Activated CD8-positive, alpha-beta memory T cell treated with anti-CD3 and anti-CD28 coated beads for 36 hours (primary cell): ENCODE measurements around the gene TMEM269. TPM values are rescaled to one million over a fixed set of nuclear protein-coding genes. Genes with fewer than 3 reads are reported as not detected.
"Not testable (repeated sequence)": the region's sequence is repeated elsewhere in the genome, so short reads cannot be mapped to it uniquely, and the experiment has no call there.

ENCODE experiments used
- CTCF ChIA-PET: fragments of 350-600 bp; sonication (Branson Sonifier 250); formaldehyde crosslinking; loops from one replicate; lab custom pipeline; 2021; ENCODE audit warnings: antibody characterized with exemption; lab: Charles Lee
- POLR2A ChIA-PET: fragments of 350-600 bp; sonication (Branson Sonifier 250); formaldehyde crosslinking; loops from one replicate; lab custom pipeline; 2021; ENCODE audit warnings: antibody characterized with exemption; lab: Charles Lee
- total RNA-seq, 2 experiments: library from RNA; stranded (reverse); gene quantifications; one replicate each; pipeline ENCODE4 v1.2.3, GENCODE V29; 2021

The TMEM269 gene
- total RNA-seq, 2 experiments from 2014 or later: 0.13 TPM; not detected in 1

DNA sequence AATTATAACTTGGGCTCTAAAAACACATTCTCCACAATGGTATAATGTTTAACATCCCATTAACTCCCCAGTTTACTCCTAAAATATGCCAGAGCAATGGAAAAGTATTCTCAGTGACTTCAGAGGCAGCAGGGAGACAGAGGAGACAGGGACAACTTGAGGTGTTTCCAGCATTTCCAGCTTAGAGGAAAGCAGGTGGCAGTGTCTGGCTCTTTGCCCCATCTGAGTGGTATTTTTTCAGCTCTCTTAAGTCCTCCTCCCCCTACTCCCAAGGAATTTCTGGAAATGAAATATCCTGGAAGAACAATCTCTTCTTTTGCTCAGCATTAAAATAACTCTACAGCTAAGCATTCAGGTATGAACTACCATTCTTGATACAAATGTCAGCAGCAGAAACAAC is 21.4 kb downstream of the TMEM269 start:
- CTCF ChIA-PET: interaction anchor here (0.6 to 1.5 kb wide), 2 partner anchors 267 to 1931 kb away, joined by 3 read pairs; no protein-coding TSS in a partner anchor
- POLR2A ChIA-PET: no interaction called here

DNA sequence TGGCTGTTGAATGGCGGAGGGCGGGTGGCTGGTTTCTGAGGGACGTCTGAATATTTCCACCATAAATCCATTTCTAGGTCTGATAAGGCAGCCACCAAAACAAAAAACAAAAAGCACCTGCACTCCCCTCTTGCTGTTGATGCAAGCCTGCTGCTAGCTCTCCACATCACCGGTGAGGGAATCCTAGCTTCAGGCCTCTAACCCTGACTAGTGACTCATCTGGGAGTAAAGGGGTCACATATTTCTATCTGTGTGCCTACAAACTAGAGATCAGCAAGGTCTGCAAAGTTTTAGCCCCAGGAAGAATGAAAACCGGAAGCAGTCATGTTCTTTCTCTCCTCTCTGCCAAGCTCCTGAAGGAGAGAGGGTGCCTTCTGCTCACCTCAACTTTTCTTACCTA is 21.8 kb downstream of the TMEM269 start:
- POLR2A ChIA-PET: no interaction called here
- CTCF ChIA-PET: interaction anchor here (0.6 to 1.5 kb wide), 2 partner anchors 267 to 1932 kb away, joined by 3 read pairs; no protein-coding TSS in a partner anchor

DNA sequence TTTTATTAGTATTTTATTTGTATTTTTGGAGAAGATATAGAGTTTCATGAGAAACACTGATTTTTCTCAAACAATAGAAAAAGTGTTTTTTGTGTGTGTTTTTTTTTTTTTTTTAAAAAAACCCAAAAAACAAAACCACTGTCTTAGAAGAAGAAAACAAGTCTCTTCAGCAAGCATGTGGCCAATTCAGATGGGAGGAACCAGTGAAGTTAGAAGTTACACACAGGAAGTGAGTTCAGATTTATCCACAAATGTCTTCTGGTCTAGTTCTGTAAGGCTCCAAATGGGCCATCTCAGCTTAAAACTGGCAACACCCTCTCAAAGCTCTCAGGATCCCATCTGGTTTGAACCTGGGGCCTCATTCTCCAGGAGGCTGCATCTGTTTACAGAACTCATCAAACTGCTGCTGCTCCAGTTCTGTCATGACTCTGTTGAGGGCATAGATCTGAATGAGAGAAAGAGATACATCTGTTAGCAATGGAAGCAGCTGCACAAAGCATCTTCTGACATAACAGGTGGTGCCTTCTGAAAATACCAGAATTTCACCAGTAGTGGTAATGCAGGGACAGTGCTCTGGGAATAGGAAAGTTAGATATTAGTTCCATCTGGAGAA is 22.4 kb downstream of the TMEM269 start:
- ChIA-PET CTCF (interaction anchor here (1.5 kb wide), 1 partner anchor 266 kb away, joined by 3 read pairs; no protein-coding TSS in a partner anchor), POLR2A (no interaction called here)

DNA sequence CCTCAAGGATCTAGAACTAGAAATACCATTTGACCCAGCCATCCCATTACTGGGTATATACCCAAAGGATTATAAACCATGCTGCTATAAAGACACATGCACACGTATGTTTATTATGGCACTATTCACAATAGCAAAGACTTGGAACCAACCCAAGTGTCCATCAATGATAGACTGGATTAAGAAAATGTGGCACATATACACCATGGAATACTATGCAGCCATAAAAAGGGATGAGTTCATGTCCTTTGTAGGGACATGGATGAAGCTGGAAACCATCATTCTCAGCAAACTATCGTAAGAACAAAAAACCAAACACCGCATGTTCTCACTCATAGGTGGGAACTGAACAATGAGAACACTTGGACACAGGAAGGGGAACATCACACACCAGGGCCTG is 30.0 kb downstream of the TMEM269 start:
- POLR2A ChIA-PET, CTCF ChIA-PET: not testable (repeated sequence)

DNA sequence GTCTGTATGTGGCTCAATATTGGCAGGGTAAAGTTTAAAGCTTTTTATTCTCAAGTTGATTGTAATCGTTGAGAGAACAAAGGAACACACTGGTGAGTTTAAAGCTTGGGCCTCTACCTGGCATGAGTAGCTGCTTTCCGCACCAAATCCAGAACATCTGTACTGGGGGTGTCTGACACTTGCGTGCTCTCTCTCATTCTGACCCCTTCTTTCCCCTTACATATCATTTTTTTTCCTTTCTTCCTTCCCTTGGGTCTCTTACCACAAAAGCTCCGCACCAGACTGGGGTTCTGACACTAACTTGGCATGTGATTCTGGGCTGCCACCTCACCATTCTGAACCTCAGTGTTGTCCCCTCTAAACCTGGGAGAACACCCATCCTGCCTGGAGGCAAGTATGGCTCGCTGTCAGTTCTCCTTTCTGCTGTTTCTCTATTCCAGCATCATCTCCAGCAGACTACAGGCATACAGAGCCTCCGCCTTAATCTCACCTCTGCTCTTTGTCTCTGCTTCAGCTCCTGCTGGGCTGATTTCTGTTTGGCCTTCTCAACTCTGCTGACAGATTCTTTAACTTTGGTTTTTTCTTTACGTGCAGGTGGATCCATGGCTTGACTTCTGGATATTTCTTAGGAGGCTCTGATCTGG is 31.3 kb downstream of the TMEM269 start:
- ChIA-PET CTCF (interaction anchor here (0.6 to 1.2 kb wide), 5 partner anchors 22 to 257 kb away, joined by 3 read pairs; partner anchors contain the start of genes C1orf50 and P3H1), POLR2A (no interaction called here)

DNA sequence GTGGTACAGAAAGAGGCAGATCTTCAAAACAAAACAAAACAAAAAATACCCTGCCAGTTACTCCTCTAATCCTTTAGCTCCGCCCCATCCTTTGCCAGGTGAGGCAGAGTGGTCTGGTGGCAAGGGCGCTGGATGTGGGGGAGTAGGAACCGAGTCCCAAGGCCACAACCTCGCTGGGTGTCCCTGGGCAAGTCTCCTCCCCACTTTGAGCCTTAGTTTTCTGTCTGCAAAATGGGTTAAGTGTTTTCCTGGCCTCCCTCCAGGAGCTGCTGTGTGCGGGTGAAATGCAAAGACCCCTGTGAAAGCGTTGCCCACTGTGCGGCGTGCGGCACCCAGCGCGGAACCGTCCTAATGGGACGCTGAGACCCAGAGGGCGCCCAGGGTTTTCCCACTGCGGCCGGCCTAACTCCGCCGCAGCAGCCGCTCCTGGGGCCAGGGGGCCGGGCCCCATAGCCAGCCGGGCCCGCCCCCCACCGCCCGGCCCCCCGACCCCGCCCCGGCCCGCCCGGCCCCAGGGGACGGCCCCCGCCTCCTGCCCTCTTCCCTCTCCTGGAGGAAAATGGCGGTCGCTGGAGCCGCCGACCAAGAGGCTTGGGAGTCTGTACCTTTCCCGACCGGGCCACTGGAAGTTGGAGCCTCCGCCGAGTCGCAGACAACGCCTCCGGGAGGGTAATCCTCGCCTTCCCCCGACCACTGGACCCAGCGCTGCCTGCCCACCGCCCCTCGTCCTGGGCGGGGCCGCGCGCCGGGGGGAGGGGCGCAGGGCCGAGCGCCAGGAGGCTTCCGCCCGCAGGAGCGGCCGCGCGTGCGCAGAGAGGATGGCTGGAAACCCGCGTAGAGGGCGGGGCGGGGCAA is 32.0 kb downstream of the TMEM269 start, which contains the start of the genes ERMAP and SVBP:
TSS of gene ERMAP (plus strand) at position 538 of the 855 bp plus-strand sequence. CDS start 13,327 bp downstream, outside the sequence.
TSS of gene SVBP (minus strand) at position 813 of the 855 bp plus-strand sequence. CDS start 853 bp downstream, outside the sequence.
- POLR2A ChIA-PET: no interaction called here
- CTCF ChIA-PET: interaction anchor here (0.7 to 1.2 kb wide), 4 partner anchors 22 to 256 kb away, joined by 3 read pairs; partner anchors contain the start of genes C1orf50 and P3H1

DNA sequence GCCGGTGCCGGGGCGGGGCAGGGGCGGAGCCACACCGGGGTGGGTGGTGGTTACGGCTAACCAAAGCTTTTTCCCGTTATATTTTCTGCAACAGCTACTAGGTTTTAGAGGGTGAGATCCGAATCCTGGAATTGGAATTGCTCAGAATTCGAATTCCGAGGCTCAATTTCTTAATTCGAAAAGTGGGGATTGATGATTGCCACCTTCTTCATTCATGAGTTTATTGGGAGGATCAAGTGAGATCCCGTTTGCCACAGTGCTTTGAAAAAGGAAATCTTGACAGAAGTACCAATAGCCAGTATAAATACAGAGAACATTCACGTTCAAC is 32.6 kb downstream of the TMEM269 start:
- POLR2A ChIA-PET: interaction anchor here (0.5 to 0.6 kb wide), 2 partner anchors 51 to 146 kb away, joined by 3 to 5 read pairs; no protein-coding TSS in a partner anchor
- CTCF ChIA-PET: interaction anchor here (1.4 kb wide), 1 partner anchor 50 kb away, joined by 4 read pairs; the partner anchor contains the start of genes C1orf50 and P3H1

DNA sequence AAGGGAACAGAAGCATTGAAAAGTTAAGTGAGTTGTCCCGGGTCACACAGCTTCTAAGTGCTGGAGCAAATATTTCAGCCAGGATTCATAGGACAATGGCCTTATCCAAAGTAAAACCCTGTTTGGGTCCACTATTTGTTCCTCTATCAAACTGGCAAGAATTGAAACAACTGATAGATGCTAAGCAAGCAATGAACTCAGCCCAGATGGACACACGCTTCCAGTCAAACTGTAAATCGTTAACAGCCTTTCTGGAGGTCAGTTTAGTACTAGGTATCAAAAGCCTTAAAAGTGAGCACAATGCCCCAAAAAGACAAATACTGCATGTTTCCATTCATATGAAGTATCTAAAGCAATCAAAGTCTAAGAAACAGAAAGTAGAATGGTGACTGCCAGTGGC is 33.2 kb downstream of the TMEM269 start:
- CTCF ChIA-PET: interaction anchor here (1.4 kb wide), 1 partner anchor 51 kb away, joined by 4 read pairs; the partner anchor contains the start of genes C1orf50 and P3H1
- POLR2A ChIA-PET: interaction anchor here (0.5 to 0.6 kb wide), 2 partner anchors 52 to 146 kb away, joined by 3 to 5 read pairs; no protein-coding TSS in a partner anchor

DNA sequence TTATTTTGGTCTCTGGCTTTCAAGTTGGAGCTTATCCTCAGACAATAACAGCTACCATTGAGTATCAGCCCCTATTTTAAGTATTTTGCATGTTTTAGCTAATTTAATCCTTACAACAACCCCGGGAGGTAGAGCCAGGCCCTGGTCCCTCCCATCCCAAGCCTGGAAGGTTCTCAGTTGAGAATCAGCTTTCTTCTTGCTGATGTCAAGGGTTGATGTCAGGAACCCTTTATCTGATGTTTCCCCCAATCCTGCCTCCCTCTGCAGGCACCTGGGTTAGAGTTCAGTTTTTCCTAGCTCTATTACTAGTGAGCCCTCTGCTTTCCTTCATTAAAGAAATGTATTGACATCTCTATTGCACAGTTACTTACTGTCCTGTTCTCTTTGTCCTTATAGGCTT is 36.0 kb downstream of the TMEM269 start:
- CTCF ChIA-PET: interaction anchor here (0.7 to 1.8 kb wide), 5 partner anchors 26 to 253 kb away, joined by 4 to 5 read pairs (median 4); partner anchors contain the start of genes P3H1 and ZNF691
- POLR2A ChIA-PET: no interaction called here

DNA sequence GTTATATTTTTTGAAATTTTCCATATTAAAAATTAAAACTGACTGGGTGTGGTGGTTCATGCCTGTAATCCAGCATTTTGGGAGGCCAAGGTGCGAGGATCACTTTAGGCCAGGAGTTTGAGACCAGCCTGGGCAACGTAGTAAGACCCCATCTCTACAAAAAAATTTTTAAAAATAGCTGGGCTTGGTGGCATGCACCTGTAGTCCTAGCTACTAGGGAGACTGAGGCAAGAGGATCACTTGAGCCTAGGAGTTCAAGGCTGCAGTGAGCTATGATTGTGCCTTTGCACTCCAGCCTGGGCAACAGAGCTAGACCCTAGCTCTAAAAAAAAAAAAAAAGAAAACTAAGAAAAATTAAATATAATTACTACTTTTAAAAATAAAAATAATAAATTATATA is 36.9 kb downstream of the TMEM269 start:
- POLR2A ChIA-PET: no interaction called here

DNA sequence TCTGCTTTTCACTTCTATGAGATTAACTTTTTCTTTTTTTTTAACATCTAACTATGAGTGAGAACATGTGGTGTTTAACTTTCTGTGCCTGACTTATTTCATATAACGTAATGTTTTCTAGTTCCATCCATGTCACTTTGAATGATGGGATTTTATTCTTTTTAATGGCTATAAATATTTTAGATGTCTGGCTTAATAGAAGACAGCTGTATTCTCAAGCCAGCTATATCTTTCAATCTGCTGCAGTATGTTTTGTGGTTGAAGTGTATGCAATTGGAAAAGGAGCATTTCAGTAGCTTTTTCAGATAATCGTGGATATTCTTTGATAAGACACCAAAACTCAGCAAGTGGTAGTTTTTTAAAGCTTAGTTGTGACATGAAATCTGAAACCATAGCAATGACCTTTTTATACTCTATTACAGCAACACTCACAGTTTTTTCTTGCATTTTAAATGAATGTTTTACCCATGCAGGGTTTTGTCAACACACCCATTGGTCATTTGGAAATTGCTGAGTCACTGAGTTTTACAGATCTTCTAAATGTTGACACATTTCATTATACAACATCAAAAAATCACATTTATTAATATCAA is 38.1 kb downstream of the TMEM269 start:
- ChIA-PET CTCF (interaction anchor here (0.8 kb wide), 1 partner anchor 23 kb away, joined by 3 read pairs; the partner anchor contains the start of gene ZNF691), POLR2A (no interaction called here)

More for the DNA sequence above, 36.9 kb downstream of the TMEM269 start:
- CTCF ChIA-PET: interaction anchor here (0.6 kb wide), 1 partner anchor 37 kb away, joined by 3 read pairs; no protein-coding TSS in a partner anchor

DNA sequence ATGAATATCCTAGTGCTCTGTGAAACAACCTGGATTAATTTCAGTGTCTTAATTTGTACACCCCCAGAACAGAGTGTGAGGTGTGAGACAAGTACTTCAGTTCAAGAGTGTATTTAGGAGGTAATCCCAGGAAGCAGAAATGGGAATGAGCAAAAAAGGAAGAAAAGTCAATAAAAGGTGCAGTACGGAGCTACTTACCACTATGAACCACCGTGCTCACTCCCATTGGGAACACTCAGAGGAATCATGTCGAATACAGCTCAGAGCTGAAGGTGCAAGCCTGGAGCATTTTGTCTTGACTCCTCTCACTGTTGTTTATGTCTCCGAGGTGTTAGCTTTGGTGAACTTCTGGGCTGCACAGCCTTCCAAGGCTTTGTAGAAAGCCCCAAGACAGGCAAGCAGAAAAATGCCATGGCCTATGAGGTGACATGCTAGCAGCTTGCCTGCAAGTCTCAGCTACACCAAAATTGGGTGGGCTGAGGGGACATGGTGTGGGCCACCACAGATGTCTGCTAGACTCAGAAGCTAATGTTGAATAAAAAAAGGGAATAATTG is 39.8 kb downstream of the TMEM269 start:
- ChIA-PET CTCF (interaction anchor here (1.0 kb wide), 1 partner anchor 21 kb away, joined by 5 read pairs; the partner anchor contains the start of gene ZNF691), POLR2A (no interaction called here)

DNA sequence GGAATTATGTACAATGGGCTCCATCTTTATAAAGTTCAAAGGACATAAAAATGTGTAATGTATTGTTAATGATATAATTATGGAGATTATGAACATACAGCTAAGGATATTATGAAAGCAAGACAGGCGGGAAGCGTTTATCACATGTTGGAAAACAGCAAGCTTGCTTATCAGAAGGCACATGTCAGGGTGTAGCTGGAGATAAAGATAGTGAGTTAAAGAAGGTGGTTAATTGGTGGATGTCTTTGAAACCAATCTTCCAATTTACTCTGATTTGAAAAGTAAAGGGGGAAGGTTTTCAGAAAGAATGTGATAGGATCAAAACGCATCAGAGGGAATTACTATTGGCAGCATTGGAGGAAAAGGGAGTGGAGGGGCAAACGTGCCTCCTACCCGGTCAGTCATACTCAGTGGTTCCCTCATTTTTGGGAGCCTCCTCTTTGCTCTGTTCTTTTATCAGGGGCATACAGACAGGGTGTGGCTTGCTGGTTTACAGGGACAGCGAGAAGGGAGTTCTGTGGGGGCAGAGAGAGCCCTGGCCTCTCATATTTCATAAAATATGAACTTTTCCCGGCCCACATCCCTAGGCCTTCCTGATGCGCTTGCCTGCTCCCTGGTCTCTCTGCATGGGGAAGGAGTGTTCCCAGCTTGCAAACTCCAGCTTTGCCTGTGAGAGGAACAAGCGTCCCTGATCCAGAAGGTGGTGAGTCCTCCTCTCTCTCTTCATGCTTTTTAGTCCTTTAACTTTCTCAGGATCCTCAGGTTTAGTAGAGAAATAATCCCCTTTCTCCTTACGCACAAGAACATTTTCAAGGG is 40.5 kb downstream of the TMEM269 start:
- ChIA-PET POLR2A (no interaction called here), CTCF (interaction anchor here (1.0 kb wide), 1 partner anchor 21 kb away, joined by 5 read pairs; the partner anchor contains the start of gene ZNF691)

DNA sequence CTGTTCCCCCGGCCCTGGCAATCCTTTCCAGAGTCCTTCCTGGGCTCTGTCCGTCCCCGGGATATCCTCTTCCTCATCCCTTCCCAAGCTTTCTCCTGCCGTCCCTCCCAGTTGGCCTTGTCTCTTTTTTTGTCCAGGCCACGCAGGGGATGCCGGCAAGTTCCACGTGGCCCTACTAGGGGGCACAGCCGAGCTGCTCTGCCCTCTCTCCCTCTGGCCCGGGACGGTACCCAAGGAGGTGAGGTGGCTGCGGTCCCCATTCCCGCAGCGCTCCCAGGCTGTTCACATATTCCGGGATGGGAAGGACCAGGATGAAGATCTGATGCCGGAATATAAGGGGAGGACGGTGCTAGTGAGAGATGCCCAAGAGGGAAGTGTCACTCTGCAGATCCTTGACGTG is 45.8 kb downstream of the TMEM269 start:
- POLR2A ChIA-PET: no interaction called here
- CTCF ChIA-PET: interaction anchor here (0.6 kb wide), 1 partner anchor 61 kb away, joined by 3 read pairs; no protein-coding TSS in a partner anchor

DNA sequence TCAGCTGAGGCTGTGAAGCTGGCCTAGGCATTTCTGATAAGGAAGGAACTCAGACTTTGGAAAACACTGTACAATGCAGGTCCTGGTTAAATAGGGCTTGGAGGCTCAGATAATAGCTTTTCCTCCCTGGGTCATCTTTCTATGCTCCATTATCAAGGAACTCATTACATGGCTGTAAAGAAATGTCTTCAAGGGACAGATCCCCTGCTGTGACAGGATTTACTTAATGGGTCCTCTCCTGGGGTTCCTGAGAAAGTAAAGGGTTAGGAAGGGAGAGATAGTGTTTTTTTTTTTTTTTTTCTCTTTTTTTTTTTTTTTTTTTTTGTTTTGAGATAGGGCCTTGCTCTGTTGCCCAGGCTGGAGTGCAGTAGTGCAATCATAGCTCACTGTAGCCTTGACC is 46.5 kb downstream of the TMEM269 start:
- POLR2A ChIA-PET: no interaction called here
- CTCF ChIA-PET: interaction anchor here (0.6 kb wide), 1 partner anchor 62 kb away, joined by 3 read pairs; no protein-coding TSS in a partner anchor

DNA sequence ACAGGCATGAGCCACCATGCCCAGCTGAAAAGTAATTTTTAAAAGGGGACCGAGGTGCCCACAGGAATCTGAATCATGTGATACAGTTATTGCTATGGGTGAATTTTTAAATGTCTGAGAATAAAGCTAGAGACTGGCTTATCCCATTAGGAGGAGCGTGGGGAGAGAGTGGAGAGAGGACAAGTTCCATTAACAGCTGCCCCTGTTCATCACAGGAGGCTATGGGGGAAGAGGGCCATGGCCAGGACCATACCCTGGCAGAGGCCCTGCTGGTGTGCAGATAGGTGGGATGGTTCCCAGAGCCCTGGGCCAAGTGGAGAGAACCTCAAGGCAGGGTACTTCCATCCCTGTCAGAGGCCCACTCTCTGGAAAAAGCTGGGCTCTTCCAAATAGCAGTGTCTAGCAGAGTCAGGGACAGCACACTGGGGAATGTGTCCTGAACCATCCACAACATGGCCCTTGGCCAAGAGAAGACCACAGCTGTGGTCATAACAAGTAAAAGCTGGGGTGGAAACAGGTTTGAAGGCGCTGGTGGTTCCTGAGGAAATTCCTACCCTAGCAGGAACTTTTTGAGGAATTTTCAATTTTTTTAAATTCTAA is 48.0 kb downstream of the TMEM269 start:
- CTCF ChIA-PET: no interaction called here

DNA sequence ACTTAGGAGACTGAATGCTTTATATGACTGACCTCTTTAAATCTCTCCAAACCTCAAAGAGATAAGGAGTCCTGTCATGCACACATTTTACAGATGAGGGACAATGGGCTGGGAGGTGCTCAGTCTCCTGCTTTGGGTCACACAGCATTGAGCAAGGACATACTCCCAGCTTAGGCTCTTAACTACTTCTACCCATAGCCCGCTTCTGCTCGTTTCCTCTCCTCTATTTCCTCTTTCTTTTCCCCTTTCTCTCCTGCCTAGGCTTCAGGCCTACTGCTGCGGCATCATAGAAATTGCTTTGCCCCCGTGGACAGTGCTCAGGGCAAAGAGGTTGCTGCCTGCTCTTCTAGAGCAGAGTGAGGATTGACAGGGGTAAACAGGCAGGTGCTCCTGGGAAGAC is 49.2 kb downstream of the TMEM269 start:
- POLR2A ChIA-PET: no interaction called here
- CTCF ChIA-PET: no interaction called here

More for the DNA sequence above, 48.0 kb downstream of the TMEM269 start:
- POLR2A ChIA-PET: no interaction called here
